ENCODE data around the gene EPS8.

The EPS8 gene

DNA sequence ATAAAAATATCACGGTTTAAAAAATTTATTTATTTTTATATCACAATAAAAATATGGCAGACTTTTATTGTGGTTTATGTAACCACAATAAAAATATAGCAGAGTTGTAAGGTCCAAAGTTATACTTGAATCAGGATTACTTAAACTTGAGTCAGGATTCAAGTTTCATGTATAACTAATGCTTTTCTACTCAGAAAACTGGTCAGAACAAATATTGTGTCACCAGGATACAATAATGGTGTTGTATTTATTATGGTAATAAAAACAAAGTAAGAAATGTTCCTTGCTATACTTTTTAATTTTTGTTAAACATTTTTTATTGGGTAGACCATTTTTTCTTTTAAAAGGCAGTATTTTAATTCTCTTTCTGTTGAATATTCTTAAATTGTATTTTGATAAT is 29.2 kb upstream of the EPS8 start:
- Histone ChIP-seq H4K91ac (ENCODE audit: low read depth, low read length, poor library complexity) (no peak overlapping the region), H3K4me2 (ENCODE audit: insufficient read depth, low read length, poor library complexity, severe bottlenecking) (no peak overlapping the region), H4K8ac (ENCODE audit: low read depth, low read length) (no peak overlapping the region), H2AFZ (ENCODE audit: low read length) (no peak overlapping the region), H3K23ac (ENCODE audit: low read depth, low read length, poor library complexity) (no peak overlapping the region), H2AK5ac (ENCODE audit: low read depth, low read length) (no peak overlapping the region), H3K18ac (ENCODE audit: low read length) (no peak overlapping the region), H2BK15ac (ENCODE audit: low read length) (no peak overlapping the region), H3K4me1 (ENCODE audit: control insufficient read depth in 2 of 2, insufficient read depth in 1 of 2, low read depth in 1 of 2, low read length in 2 of 2) (peaks cover 0 to 2% of the 10 kb centered on the region in 2 donors), H3K27ac (replicated peaks; ENCODE audit: low read length) (no peak overlapping the region), H2BK12ac (ENCODE audit: low read length) (no peak overlapping the region), H2BK120ac (ENCODE audit: low read depth, low read length) (no peak overlapping the region), H3K36me3 (replicated peaks in 1 of 2; ENCODE audit: control insufficient read depth in 2 of 2, insufficient read depth in 2 of 2, low read length in 2 of 2) (no peaks in the 10 kb centered on the region), H3K79me1 (ENCODE audit: low read depth, low read length) (no peaks in the 10 kb centered on the region), H3K9ac (ENCODE audit: low read depth, low read length, poor library complexity) (no peak overlapping the region), H3K14ac (ENCODE audit: low read length) (no peak overlapping the region), H3K4me3 (ENCODE audit: low read length in 2 of 2) (no peak overlapping the region), H3K27me3 (ENCODE audit: control insufficient read depth in 3 of 3, insufficient read depth in 3 of 3, low read depth in 1 of 3, low read length in 3 of 3) (no peaks in the 10 kb centered on the region), H2BK5ac (ENCODE audit: low read length) (no peak overlapping the region), H3K4ac (ENCODE audit: low read length) (no peak overlapping the region), H3K9me3 (replicated peaks in 1 of 2; ENCODE audit: control insufficient read depth in 2 of 2, insufficient read depth in 1 of 2, low read depth in 1 of 2, low read length in 2 of 2) (no peaks in the 10 kb centered on the region)
- no CpG with 5 or more reads among the region's 1 CpG for WGBS, 2 donors (ENCODE audit: extremely low coverage in 2 of 2, insufficient read length in 2 of 2, insufficient replicate concordance in 1 of 2)
- DNase-seq (ENCODE audit: low spot score) = no peak

DNA sequence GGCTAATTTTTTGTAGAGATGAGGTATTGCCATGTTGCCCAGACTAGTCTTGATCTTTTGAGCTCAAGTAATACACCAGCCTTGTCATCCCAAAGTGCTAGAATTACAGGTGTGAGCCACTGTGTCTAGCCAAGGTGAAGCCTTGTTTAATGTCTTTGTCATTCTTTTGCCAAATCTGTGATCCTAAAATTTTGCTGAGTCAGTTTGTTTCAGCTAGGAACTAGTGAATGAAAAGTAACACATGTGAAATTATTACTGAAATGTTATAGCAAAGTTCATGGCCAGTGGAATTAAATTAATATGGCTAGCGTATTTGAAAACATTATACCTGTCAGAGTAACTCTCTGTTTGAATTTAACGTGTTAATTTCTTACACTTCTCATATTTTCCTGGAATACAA is 26.5 kb upstream of the EPS8 start:
- H2AFZ ChIP-seq (ENCODE audit: low read length) = no peak overlapping the region
- H3K27me3 ChIP-seq (ENCODE audit: control insufficient read depth in 3 of 3, insufficient read depth in 3 of 3, low read depth in 1 of 3, low read length in 3 of 3) = no peaks in the 10 kb centered on the region
- H3K14ac ChIP-seq (ENCODE audit: low read length) = no peak overlapping the region
- H3K36me3 ChIP-seq (replicated peaks in 1 of 2; ENCODE audit: control insufficient read depth in 2 of 2, insufficient read depth in 2 of 2, low read length in 2 of 2) = no peaks in the 10 kb centered on the region
- no peak overlapping the region for H3K18ac ChIP-seq (ENCODE audit: low read length)
- no CpG with 5 or more reads among the region's 2 CpGs for WGBS, 2 donors (ENCODE audit: extremely low coverage in 2 of 2, insufficient read length in 2 of 2, insufficient replicate concordance in 1 of 2)
- no peak for DNase-seq (ENCODE audit: low spot score)
- no peaks in the 10 kb centered on the region for H3K9me3 ChIP-seq (replicated peaks in 1 of 2; ENCODE audit: control insufficient read depth in 2 of 2, insufficient read depth in 1 of 2, low read depth in 1 of 2, low read length in 2 of 2)
- H3K23ac ChIP-seq (ENCODE audit: low read depth, low read length, poor library complexity) = no peak overlapping the region
- no peak overlapping the region for H2BK15ac ChIP-seq (ENCODE audit: low read length)
- no peak overlapping the region for H2AK5ac ChIP-seq (ENCODE audit: low read depth, low read length)
- H2BK5ac ChIP-seq (ENCODE audit: low read length) = no peak overlapping the region
- no peak overlapping the region for H2BK120ac ChIP-seq (ENCODE audit: low read depth, low read length)
- no peak overlapping the region for H3K4ac ChIP-seq (ENCODE audit: low read length)
- no peak overlapping the region for H3K4me2 ChIP-seq (ENCODE audit: insufficient read depth, low read length, poor library complexity, severe bottlenecking)
- no peak overlapping the region for H3K9ac ChIP-seq (ENCODE audit: low read depth, low read length, poor library complexity)
- no peak overlapping the region for H3K27ac ChIP-seq (replicated peaks; ENCODE audit: low read length)
- no peaks in the 10 kb centered on the region for H3K79me1 ChIP-seq (ENCODE audit: low read depth, low read length)
- H4K8ac ChIP-seq (ENCODE audit: low read depth, low read length) = no peak overlapping the region
- no peak overlapping the region for H2BK12ac ChIP-seq (ENCODE audit: low read length)
- H3K4me3 ChIP-seq (ENCODE audit: low read length in 2 of 2) = no peak overlapping the region
- no peaks in the 10 kb centered on the region for H3K4me1 ChIP-seq (ENCODE audit: control insufficient read depth in 2 of 2, insufficient read depth in 1 of 2, low read depth in 1 of 2, low read length in 2 of 2)
- H4K91ac ChIP-seq (ENCODE audit: low read depth, low read length, poor library complexity) = no peak overlapping the region

DNA sequence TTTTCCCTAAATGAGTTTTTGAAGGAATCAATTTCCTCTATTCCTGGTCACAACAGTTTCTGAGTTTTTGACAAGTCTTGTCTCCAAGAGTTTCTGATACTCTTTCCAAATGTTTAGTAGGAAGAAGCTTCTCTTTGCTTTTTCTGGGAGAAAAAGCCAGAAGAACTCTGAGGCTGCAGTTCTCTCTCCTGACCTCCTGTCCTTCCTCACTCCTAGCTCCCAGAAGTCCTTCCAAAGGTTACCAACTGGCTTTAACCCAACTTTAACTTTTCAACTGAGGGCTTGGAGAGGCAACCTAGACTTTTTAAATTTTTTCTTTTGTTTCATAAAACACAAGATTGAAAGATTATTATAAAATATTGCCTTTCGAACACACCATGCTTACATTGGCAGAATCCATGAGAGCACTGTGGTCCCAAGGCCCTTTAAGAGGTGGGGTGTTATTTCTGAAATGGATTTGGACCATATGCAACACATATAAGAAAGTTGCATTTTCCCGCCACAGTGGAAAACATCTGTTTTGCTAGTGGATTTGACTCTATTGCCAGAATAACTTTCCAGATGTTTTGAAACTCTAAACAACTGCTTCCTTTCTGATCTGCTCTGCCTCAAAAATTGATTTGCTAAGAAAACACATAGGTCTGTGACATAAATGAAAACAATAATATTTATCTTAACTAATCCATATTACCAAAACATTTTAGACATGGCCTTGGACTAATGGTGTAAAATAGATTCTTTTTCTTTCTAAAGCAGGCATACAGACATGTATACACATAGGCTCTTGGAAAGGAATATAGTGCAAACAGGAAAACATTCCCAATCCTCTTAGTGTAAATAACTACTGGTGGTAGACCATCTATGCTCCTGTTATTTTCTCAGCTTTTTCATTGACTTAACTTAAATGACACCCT is 22.3 kb upstream of the EPS8 start:
- Histone ChIP-seq H2BK120ac (ENCODE audit: low read depth, low read length) (no peak overlapping the region), H3K4me3 (ENCODE audit: low read length in 2 of 2) (no peak overlapping the region)

DNA sequence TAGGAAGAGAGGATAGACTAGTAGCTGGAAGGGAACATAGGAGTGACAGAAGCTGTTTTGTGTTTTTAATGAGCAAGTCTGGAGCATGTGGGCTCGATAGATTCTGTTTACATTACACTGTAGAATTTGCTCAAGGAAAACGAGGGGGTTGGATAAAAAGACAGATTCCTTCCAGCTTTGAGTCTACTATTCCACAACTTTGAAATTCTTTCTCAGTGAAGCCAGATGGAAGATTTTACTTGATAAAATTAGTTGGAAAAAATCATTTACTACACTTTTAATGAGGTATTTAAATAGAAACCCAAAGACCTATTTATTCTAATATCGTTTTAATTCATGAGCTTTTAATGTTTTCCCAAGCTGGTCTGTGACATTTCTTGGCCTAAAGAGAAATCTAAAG is 19.5 kb upstream of the EPS8 start:
- Histone ChIP-seq H3K27ac (replicated peaks; ENCODE audit: low read length) (no peak overlapping the region), H3K4me2 (ENCODE audit: insufficient read depth, low read length, poor library complexity, severe bottlenecking) (no peak overlapping the region)
- no CpG with 5 or more reads among the region's 3 CpGs for WGBS, 2 donors (ENCODE audit: extremely low coverage in 2 of 2, insufficient read length in 2 of 2, insufficient replicate concordance in 1 of 2)

More for the DNA sequence above, 22.3 kb upstream of the EPS8 start:
- Histone ChIP-seq H3K27ac (replicated peaks; ENCODE audit: low read length) (no peak overlapping the region), H3K4ac (ENCODE audit: low read length) (no peak overlapping the region), H3K9me3 (replicated peaks in 1 of 2; ENCODE audit: control insufficient read depth in 2 of 2, insufficient read depth in 1 of 2, low read depth in 1 of 2, low read length in 2 of 2) (no peaks in the 10 kb centered on the region), H2BK12ac (ENCODE audit: low read length) (no peak overlapping the region), H3K23ac (ENCODE audit: low read depth, low read length, poor library complexity) (no peak overlapping the region), H3K9ac (ENCODE audit: low read depth, low read length, poor library complexity) (no peak overlapping the region), H3K4me2 (ENCODE audit: insufficient read depth, low read length, poor library complexity, severe bottlenecking) (no peak overlapping the region), H2BK15ac (ENCODE audit: low read length) (no peak overlapping the region), H2AFZ (ENCODE audit: low read length) (no peak overlapping the region), H3K79me1 (ENCODE audit: low read depth, low read length) (no peaks in the 10 kb centered on the region), H3K14ac (ENCODE audit: low read length) (no peak overlapping the region), H3K27me3 (ENCODE audit: control insufficient read depth in 3 of 3, insufficient read depth in 3 of 3, low read depth in 1 of 3, low read length in 3 of 3) (no peaks in the 10 kb centered on the region), H4K91ac (ENCODE audit: low read depth, low read length, poor library complexity) (no peak overlapping the region), H2BK5ac (ENCODE audit: low read length) (no peak overlapping the region), H3K36me3 (replicated peaks in 1 of 2; ENCODE audit: control insufficient read depth in 2 of 2, insufficient read depth in 2 of 2, low read length in 2 of 2) (no peaks in the 10 kb centered on the region), H3K4me1 (ENCODE audit: control insufficient read depth in 2 of 2, insufficient read depth in 1 of 2, low read depth in 1 of 2, low read length in 2 of 2) (peaks cover 0 to 2% of the 10 kb centered on the region in 2 donors), H2AK5ac (ENCODE audit: low read depth, low read length) (no peak overlapping the region), H4K8ac (ENCODE audit: low read depth, low read length) (no peak overlapping the region), H3K18ac (ENCODE audit: low read length) (no peak overlapping the region)
- no peak for DNase-seq (ENCODE audit: low spot score)
- WGBS, 2 donors (ENCODE audit: extremely low coverage in 2 of 2, insufficient read length in 2 of 2, insufficient replicate concordance in 1 of 2) = no CpG with 5 or more reads among the region's 2 CpGs

More for the DNA sequence above, 19.5 kb upstream of the EPS8 start:
- DNase-seq (ENCODE audit: low spot score) = no peak
- H3K36me3 ChIP-seq (replicated peaks in 1 of 2; ENCODE audit: control insufficient read depth in 2 of 2, insufficient read depth in 2 of 2, low read length in 2 of 2) = no peaks in the 10 kb centered on the region
- H3K4me3 ChIP-seq (ENCODE audit: low read length in 2 of 2) = no peak overlapping the region
- H3K4me1 ChIP-seq (ENCODE audit: control insufficient read depth in 2 of 2, insufficient read depth in 1 of 2, low read depth in 1 of 2, low read length in 2 of 2) = peaks cover 0 to 2% of the 10 kb centered on the region in 2 donors
- no peak overlapping the region for H4K8ac ChIP-seq (ENCODE audit: low read depth, low read length)
- H3K14ac ChIP-seq (ENCODE audit: low read length) = no peak overlapping the region
- H2BK12ac ChIP-seq (ENCODE audit: low read length) = no peak overlapping the region
- H4K91ac ChIP-seq (ENCODE audit: low read depth, low read length, poor library complexity) = peak overlapping the region; percentile 9
- no peak overlapping the region for H2AK5ac ChIP-seq (ENCODE audit: low read depth, low read length)
- no peaks in the 10 kb centered on the region for H3K79me1 ChIP-seq (ENCODE audit: low read depth, low read length)
- no peak overlapping the region for H3K23ac ChIP-seq (ENCODE audit: low read depth, low read length, poor library complexity)
- no peak overlapping the region for H2BK5ac ChIP-seq (ENCODE audit: low read length)
- no peak overlapping the region for H3K9ac ChIP-seq (ENCODE audit: low read depth, low read length, poor library complexity)
- H3K9me3 ChIP-seq (replicated peaks in 1 of 2; ENCODE audit: control insufficient read depth in 2 of 2, insufficient read depth in 1 of 2, low read depth in 1 of 2, low read length in 2 of 2) = no peaks in the 10 kb centered on the region
- no peak overlapping the region for H2BK15ac ChIP-seq (ENCODE audit: low read length)
- H2BK120ac ChIP-seq (ENCODE audit: low read depth, low read length) = no peak overlapping the region
- H2AFZ ChIP-seq (ENCODE audit: low read length) = no peak overlapping the region
- no peak overlapping the region for H3K4ac ChIP-seq (ENCODE audit: low read length)
- no peaks in the 10 kb centered on the region for H3K27me3 ChIP-seq (ENCODE audit: control insufficient read depth in 3 of 3, insufficient read depth in 3 of 3, low read depth in 1 of 3, low read length in 3 of 3)
- no peak overlapping the region for H3K18ac ChIP-seq (ENCODE audit: low read length)

All from neuronal stem cell (in vitro differentiated cells).